ENCODE results near the gene TLE1. TPM values are rescaled to one million over a fixed set of nuclear protein-coding genes. Genes with fewer than 3 reads are reported as not detected.

Gene TLE1
- total and polyA plus RNA-seq, 9 of the 15 experiments (the other 6 are each of a cell fraction or from before 2014, with no cell fraction given), result 0.11 TPM; not detected in 8

GRCh38 chr9:81591791-81592190, 97.6 kb downstream of the TLE1 start:
- ATAC-seq (no peak), DNase-seq (ENCODE audit: extremely low read depth in 1 of 4, low spot score in 3 of 4) (no peak), FAIRE-seq (no peak)
- ChIA-PET CTCF (ENCODE audit: low intra/inter-chr PET ratio) (no interaction called here), POLR2A (no interaction called here)
- in situ Hi-C loops (cut with MboI), result no loop called here
- Histone ChIP-seq H3K9ac (ENCODE audit: insufficient read depth in 1 of 2, low read depth in 2 of 2, low read length in 2 of 2) (no peak overlapping the region), H3K36me3 (ENCODE audit: control insufficient read depth, insufficient read depth, low read length) (no peaks in the 10 kb centered on the region), H3K27ac (ENCODE audit: extremely low read depth, low read depth, low read length) (no peak overlapping the region), H3K9me3 (replicated peaks; ENCODE audit: control insufficient read depth, insufficient read depth, low read depth, low read length) (no peaks in the 10 kb centered on the region), H3K4me1 (replicated peaks in 1 of 2; ENCODE audit: control insufficient read depth in 2 of 2, insufficient read depth in 2 of 2, low read length in 2 of 2) (no peaks in the 10 kb centered on the region), H3K27me3 (ENCODE audit: control insufficient read depth in 2 of 2, insufficient read depth in 2 of 2, low read length in 2 of 2) (no peaks in the 10 kb centered on the region), H3K4me2 (ENCODE audit: insufficient read depth, low read length) (no peak overlapping the region), H3K79me2 (ENCODE audit: control insufficient read depth, insufficient read depth, low read length) (no peaks in the 10 kb centered on the region), H3K4me3 (no peak overlapping the region), H4K20me1 (replicated peaks; ENCODE audit: control insufficient read depth, insufficient read depth, low read length) (no peaks in the 10 kb centered on the region), H3K9me1 (ENCODE audit: control insufficient read depth, insufficient read depth, low read length) (no peaks in the 10 kb centered on the region), H2AFZ (ENCODE audit: low read depth, low read length) (no peak overlapping the region)
- WGBS (ENCODE audit: insufficient coverage, low coverage, missing lambda C conversion rate), result 0% methylated on average over 4 of the region's 12 CpGs
- no TSS peak for BruUV-seq (replicated peaks)
- TF ChIP-seq ZNF431 (CRISPR knock-in tag; IDR thresholded peaks at IDR 0.05) (no peak), NR2C2 (CRISPR knock-in tag; IDR thresholded peaks at IDR 0.05) (no peak), NR2C2 (tag; IDR thresholded peaks at IDR 0.05) (no peak), SMAD1 (IDR thresholded peaks at IDR 0.05; ENCODE audit: low read depth, low read length, partially characterized antibody) (no peak)
- intact Hi-C loops (cut with micrococcal nuclease), result no loop called here

- H3K4me3 ChIP-seq, result no peak overlapping the region
- H4K20me1 ChIP-seq (replicated peaks; ENCODE audit: control insufficient read depth, insufficient read depth, low read length), result no peaks in the 10 kb centered on the region
- 0% methylated on average over 9 of the region's 16 CpGs for WGBS (ENCODE audit: insufficient coverage, low coverage, missing lambda C conversion rate)
- DNase-seq (ENCODE audit: extremely low read depth in 1 of 4, low spot score in 3 of 4) (no peak), ATAC-seq (no peak), FAIRE-seq (no peak)
- no peak overlapping the region for H3K27ac ChIP-seq (ENCODE audit: extremely low read depth, low read depth, low read length)
- no peaks in the 10 kb centered on the region for H3K36me3 ChIP-seq (ENCODE audit: control insufficient read depth, insufficient read depth, low read length)
- intact Hi-C loops (cut with micrococcal nuclease) (no loop called here), in situ Hi-C loops (cut with MboI) (no loop called here)
- no peak overlapping the region for H3K9ac ChIP-seq (ENCODE audit: insufficient read depth in 1 of 2, low read depth in 2 of 2, low read length in 2 of 2)
- H3K4me2 ChIP-seq (ENCODE audit: insufficient read depth, low read length), result no peak overlapping the region
- no peak for TF ChIP-seq PATZ1 (CRISPR knock-in tag; IDR thresholded peaks at IDR 0.05; ENCODE audit: borderline replicate concordance)
- TF ChIP-seq ZNF507 (tag; conservative IDR thresholded peaks at IDR 0.05), result no peak
- TF ChIP-seq SRF (CRISPR knock-in tag; IDR thresholded peaks at IDR 0.05), result no peak
- TF ChIP-seq SPI1 (IDR thresholded peaks at IDR 0.05; ENCODE audit: borderline replicate concordance, low read depth, low read length), result no peak
- no peak for TF ChIP-seq HOXB6 (CRISPR knock-in tag; IDR thresholded peaks at IDR 0.05; ENCODE audit: borderline replicate concordance)
- no peak for TF ChIP-seq HDAC8 (tag; IDR thresholded peaks at IDR 0.05)
- TF ChIP-seq ZNF212 (CRISPR knock-in tag; IDR thresholded peaks at IDR 0.05), result no peak
- TF ChIP-seq ARID2 (IDR thresholded peaks at IDR 0.05), result no peak
- H2AFZ ChIP-seq (ENCODE audit: low read depth, low read length), result no peak overlapping the region
- H3K4me1 ChIP-seq (replicated peaks in 1 of 2; ENCODE audit: control insufficient read depth in 2 of 2, insufficient read depth in 2 of 2, low read length in 2 of 2), result no peaks in the 10 kb centered on the region
- no peaks in the 10 kb centered on the region for H3K9me1 ChIP-seq (ENCODE audit: control insufficient read depth, insufficient read depth, low read length)
- ChIA-PET POLR2A (no interaction called here), CTCF (ENCODE audit: low intra/inter-chr PET ratio) (no interaction called here)
- no peaks in the 10 kb centered on the region for H3K79me2 ChIP-seq (ENCODE audit: control insufficient read depth, insufficient read depth, low read length)
- BruUV-seq (replicated peaks), result no TSS peak
- H3K9me3 ChIP-seq (replicated peaks; ENCODE audit: control insufficient read depth, insufficient read depth, low read depth, low read length), result no peaks in the 10 kb centered on the region
- no peaks in the 10 kb centered on the region for H3K27me3 ChIP-seq (ENCODE audit: control insufficient read depth in 2 of 2, insufficient read depth in 2 of 2, low read length in 2 of 2)
Observed at GRCh38 chr9:81590688-81591087, 98.7 kb downstream of the TLE1 start.
